NCI-H526 (cell line): ENCODE results near the gene TRAPPC5.

Experiments
- DNase-seq, 2 experiments: peaks; one replicate each; lab custom pipeline; 2025; lab: John Stamatoyannopoulos, UW

TRAPPC5 gene

DNA sequence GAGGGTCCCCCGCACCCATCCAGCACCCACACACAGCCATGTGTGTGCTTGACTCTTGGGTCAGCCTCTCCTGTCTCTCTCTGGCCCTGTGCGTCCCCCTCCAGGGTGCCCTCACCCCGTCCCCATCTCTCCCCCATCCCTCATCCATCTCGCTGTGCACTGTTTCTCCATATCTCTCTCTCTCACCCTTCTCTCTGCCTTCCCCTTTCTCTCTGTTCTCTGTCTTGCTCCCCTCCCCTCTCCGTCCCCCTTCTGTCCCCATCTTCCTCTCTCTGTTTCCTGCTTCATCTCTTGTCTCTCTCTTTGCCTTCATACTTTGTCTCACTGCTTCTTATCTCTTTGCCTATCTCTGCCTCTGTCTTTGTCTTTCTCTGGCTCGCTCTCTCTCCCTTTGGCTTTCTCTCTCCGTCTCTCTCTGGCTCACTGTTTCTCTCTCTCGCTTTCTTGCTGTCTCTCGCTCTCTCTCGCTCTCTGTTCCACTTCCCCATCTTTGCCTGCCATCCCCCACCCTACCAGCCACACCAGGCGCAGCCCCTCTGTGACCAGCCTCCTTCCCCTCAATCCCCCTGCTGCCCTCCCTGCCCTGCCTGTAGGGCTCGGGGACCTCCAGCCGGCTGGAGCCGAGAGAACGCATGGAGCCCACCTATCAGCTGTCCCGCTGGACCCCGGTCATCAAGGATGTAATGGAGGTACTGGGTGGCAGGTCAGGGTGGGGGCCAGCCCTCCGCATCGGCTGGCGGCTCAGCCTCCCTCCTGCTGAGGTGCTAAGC lies 34.8 kb upstream of the TRAPPC5 start:
- no peak for DNase-seq

DNA sequence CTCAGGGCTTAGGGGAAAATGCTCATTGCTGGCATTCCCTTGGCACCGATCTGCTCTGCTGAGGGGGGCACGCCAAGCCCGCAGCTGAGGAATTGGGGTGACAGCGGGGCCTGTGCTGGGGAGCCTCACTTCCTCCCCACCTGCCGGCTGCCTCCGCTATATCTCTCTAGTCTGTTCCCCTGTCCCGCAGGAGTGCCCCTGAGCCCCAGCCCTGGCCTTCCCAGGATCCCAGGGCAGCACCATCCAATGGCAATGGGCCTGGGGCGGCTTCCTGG lies 34.3 kb upstream of the TRAPPC5 start:
- no peak for DNase-seq

GRCh38 chr19:7647156-7647555 lies 33.5 kb upstream of the TRAPPC5 start:
- DNase-seq: no peak

DNA sequence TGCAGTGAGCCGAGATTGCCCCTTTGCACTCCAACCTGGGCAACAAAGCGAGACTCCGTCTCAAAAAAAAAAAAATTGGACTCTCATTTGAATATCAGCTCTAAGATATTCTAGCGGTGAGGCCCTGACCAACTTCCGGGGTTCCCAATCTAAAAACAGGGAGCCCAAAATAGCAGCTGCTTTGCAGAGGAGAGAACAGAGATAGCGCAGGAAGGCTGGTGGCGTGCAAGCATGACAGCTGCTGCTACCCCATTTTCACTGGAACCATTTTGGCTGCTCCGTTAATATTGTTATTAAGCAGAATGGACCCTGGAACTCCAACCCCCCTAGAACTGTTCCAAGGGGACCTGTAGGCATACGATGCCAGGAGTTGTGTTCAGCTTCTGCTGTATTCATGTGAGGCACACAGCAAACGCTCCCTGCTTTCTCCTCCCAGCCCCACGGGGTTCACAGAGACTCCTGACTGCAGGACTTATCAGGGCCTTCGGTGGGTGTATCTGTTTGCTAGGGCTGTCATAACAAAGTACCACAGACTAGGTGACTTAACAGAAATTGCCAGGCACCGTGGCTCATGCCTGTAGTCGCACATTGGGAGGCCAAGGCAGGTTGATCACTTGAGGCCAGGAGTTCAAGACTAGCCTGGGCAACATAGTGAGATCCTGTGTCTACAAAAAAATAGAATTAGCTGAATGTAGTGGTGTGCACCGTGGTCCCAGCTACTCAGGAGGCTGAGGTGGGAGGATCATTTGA lies 32.2 kb upstream of the TRAPPC5 start:
- no peak for DNase-seq

DNA sequence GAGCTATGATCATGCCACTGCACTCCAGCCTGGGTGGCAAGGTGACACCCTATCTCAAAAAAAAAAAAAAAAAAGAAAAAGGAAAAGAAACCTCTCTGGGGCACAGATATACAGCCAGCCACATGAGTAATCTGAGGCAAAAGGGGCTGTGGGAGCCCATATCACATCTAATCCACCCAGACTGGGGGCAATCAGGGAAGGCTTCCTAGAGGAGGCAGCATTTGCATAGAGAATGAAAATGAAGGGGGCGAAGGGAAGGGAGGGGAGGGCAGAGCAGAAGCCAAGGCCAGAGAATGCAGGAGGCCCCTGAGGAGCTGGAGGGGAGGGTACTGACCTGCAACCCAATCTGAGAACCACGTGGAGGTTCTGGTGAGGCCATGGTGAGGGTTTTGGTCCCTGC lies 30.5 kb upstream of the TRAPPC5 start:
- no peak for DNase-seq

DNA sequence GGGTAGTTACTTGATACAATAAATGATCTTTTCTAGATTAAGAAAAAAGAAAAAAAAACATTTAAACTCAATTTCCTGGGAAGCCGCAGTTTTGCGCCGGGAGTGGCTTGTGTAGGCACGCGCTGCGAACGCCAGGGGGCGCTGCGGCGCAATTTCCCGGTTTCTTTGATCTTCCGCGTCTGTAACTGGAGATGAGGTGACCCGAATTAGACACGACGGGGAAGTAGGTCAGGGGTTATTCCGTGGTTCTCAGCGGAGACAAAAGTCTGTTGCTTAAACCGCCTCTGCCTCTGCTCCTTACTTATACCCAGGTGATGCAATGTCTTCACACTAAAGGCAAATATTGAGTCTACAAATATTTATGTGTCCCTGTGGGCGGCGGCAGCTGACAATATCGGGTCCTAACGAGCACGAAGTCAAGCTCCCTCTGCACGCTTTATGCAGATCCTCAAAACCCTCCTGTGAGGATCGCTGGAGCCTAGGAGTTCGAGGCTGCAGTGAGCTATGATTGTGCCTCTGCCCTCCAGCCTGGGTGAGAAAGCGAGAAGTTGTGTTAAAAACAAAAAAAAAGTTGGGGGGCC lies 28.5 kb upstream of the TRAPPC5 start:
- peak; percentile 24 to 61 for DNase-seq

DNA sequence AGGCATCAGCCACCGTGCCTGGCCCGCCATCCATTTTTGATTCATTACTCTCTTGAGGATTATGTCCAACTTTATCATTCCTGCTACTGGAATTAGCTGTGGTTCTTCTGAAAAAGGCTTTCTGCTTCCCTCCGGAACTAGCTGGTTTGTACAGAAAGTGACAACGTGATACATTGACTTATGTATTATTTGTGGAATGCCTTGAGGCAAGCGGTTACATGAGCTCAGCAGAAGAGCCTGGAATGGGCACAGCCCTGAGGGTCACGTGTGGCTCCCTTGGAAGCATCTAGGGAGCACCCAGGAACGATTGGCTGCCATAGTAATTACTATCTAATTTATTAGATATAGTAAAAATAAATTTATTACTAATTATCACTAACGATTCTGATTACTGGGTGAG lies 26.2 kb upstream of the TRAPPC5 start:
- no peak for DNase-seq

DNA sequence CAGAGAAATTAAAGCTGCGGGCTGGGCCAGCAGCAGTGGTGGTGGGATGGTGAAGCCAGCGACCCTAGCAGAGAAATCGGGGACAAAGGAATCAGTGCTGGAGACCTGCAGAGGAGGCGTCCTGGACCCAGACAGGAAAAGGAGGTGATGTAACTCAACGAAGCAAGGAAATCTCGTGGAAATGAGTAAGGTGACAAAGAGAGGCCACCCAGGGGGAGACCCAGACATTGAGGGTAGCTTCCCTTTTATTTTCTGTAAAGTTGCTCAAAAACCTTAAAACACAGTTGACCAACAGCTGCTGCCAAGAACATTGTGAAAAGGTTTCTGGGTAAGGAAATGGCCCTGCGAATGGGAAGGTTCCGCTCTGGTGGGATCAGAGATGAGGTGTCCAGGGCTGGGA lies 25.1 kb upstream of the TRAPPC5 start:
- DNase-seq: no peak

- no peak for DNase-seq
These were observed 23.4 kb upstream of the TRAPPC5 start for GRCh38 chr19:7657131-7657751.

DNA sequence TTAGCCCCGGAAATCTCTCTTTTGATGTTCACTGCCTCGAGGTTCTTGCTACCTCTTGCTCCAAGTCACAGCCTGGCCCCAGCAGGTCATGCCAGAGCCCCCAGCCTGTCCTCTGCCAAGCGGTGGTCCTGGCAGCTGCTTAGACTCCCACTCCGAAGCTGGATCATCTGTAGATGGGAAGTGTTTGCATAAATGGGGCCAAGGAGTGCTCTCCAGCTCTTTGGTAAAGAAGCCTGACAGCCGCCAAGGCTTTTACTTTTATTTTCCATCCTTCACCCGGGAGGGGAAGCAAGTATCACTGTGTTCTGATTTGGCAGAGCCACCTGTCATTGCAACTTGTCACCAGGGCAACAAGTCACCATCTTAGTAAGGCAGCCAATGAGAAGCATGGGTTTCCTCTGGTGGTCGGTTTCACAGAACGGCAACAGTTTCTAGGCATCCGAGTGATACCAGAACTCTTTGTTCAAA lies 22.4 kb upstream of the TRAPPC5 start:
- DNase-seq: no peak

DNA sequence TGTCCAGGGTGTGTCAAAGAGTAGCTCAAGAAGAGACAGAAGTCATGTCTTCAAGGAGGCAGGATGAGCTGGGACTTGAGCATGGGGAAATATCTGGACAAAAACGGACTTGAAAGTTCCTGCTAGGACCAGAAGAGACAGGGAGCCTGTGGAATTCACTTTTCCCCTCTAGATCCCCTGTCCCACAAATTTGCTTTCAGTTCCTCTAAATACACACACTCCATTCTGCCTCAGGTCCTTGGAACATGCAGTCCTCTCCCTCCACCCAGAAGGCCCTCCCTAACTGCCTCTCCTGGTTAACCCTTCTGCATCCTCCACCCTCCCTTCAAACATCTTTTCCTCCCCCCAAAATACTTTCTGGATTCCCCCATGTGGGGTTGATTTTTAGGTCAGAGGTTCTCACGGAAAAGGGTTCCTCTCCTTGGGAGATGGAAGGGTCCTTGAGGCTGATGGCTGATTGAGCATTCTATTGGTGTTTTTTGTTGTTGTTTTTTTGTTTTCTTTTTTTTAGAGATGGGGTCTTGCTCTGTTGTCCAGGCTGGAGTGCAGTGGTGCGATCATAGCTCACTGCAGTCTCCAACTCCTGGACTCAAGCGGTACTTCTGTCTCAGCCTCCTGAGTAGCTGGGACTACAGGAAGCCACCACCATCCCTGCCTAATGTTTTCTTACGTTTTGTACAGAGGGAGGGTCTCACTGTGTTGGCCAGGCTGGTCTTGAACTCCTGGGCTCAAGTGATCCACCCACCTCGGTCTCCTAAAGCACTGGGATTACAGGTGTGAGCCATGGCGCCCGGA lies 18.7 kb upstream of the TRAPPC5 start:
- no peak for DNase-seq

DNA sequence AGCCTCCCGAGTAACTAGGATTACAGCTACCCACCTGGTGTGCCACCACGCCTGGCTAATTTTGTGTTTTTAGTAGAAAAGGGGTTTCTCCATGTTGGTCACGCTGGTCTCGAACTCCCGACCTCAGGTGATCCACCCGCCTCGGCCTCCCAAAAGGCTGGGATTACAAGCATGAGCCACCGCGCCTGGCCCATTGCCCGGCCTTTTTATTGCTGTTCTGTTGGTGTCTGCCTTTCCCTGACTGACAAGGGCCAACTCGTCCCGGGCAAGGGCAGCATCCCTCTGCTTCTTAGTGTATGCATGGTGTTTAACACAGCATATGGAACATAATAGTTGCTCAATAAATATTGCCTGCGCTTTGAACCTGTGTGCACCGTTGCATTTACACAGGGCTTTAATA lies 18.0 kb upstream of the TRAPPC5 start:
- DNase-seq: no peak

DNA sequence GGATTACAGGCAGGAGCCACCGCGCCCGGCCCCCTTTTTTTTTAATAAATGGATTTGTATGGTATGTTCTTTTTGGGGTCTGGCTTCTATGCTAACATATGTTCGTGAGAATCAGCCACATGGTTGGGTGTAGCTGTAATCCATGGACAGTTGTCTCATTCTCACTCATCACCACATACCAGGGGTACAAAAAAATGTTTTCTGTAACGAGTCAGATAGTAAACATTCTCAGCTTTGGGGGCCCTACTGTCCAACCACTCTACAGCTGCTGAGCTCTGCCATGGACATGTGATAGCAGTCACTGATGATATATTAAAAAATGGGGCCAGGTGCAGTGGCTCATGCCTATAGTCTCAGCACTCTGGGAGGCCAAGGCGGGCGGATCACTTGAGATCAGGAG lies 16.9 kb upstream of the TRAPPC5 start:
- no peak for DNase-seq

DNA sequence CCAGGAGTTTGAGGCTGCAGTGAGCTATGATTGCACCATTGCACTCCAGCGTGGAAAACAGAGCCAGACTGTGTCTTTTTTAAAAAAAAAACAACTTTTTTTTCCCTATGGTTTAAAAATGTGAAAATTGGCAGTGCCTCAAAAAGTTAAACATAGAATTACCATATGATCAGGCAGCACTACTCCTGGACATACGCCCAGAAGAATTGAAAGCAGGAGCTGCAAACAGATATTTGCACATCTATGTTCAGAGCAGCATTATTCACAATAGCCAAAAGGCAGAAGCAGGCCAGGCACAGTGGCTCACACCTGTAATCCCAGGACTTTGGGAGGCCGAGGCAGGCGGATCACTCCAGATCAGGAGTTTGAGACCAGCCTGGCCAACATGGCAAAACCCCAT lies 15.6 kb upstream of the TRAPPC5 start:
- no peak for DNase-seq

DNA sequence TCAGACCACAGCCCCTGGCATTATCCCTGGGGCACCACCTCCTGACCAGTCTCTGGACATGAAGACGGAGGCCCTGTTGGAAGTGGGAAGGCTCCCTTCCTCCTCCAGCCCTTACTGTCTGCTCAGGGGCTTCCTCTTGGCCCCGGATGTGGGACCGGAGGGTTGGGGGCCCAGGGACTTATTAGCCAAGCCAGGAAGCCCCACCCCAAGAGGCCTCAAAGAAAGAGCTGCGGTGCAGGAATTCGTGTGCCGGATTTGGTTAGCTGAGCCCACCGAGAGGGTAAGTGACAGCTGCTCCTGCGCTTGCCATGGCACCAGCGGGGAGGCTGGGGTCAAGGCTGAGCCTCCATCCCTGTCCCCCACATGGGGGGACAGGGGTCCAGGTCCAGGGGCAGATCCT lies 11.8 kb upstream of the TRAPPC5 start, which contains the start of gene RETN:
Gene RETN, plus strand, starts transcription at position 208 of the 400 bp plus-strand sequence. CDS start 278 bp downstream, outside the sequence.
- DNase-seq: no peak

GRCh38 chr19:7669641-7670040 lies 11.0 kb upstream of the TRAPPC5 start:
- no peak for DNase-seq

GRCh38 chr19:7670150-7670783 lies 10.4 kb upstream of the TRAPPC5 start:
- DNase-seq: no peak

- DNase-seq: no peak
These were observed 9.8 kb upstream of the TRAPPC5 start for GRCh38 chr19:7670790-7671189.

- no peak for DNase-seq
These were observed 8.1 kb upstream of the TRAPPC5 start for GRCh38 chr19:7672522-7672921.

DNA sequence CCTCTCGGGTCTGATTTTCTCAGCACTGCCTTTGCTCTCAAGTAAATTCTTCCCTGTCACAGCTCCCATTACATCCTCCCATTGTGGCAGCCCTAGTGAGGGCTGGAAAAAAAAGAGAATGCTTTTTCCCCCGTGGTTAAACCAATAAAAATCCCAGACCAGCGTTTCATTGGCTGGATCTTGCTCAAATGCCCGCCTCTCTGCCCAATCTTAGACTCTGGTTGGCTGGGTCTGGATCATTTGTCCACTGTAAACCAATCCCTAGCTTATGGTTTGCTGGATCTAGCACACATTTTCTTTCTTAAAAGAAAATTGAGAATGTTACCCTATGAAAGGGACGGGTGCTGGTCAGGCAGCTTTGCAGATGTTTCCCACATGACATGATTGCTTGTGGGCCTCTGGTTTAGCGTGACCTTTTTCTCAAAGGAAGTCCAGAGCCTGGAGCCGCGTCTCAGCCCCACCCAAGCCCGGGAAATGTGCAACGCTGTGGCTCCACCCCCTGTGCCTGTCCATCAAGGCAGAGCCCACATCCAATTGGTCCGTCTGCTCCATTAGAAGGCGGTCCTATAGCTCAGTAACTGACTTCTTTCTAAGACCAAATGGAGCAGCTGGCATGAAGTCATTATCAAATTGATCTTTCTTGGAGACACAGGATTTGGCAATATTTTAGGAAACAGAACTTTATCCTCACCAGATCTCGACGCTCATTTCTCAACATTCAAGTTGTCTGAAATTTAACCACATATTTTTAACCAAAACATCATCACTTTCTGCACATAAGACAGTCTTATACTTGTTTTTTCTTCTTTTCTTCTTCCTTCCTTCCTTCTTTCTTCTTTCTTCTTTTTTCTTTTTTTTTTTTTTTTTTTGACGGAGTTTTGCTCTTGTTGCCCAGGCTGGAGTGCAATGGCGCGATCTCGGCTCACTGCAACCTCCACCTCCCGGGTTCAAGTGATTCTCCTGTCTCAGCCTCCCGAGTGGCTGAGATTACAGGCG lies 6.3 kb upstream of the TRAPPC5 start:
- peak in 1 of 2 experiments; percentile 67 for DNase-seq
